Measurements from ENCODE around the gene ABCB11. TPM values are rescaled to one million over a fixed set of nuclear protein-coding genes. Genes with fewer than 3 reads are reported as not detected.

ABCB11 gene
- total RNA-seq, 1 experiment from 2014 or later = 0.05 TPM

- ATAC-seq = no peak
- H3K4me1 ChIP-seq (ENCODE audit: control insufficient read depth, insufficient read depth, low read length) = no peaks in the 10 kb centered on the region
- no peaks in the 10 kb centered on the region for H3K9me3 ChIP-seq (ENCODE audit: control insufficient read depth, insufficient read depth, low read depth, low read length)
- in situ Hi-C loops (cut with HindIII; ENCODE audit: low pct_unique_long_range_greater_than_20kb, low sequenced_read_pairs) (no loop called here), intact Hi-C loops (cut with micrococcal nuclease; ENCODE audit: unreplicated experiment) (loop anchor here (10.0 kb wide), 2 partner anchors 136 to 426 kb away; no protein-coding TSS in a partner anchor)
- DNase-seq (ENCODE audit: low read depth, low spot score) = no peak
- no peak overlapping the region for H3K4me3 ChIP-seq (ENCODE audit: low read depth in 2 of 2, low read length in 2 of 2)
- H3K27ac ChIP-seq (ENCODE audit: low read length) = no peak overlapping the region
- BruUV-seq (replicated peaks) = no TSS peak
- ChIA-PET POLR2A (interaction anchor here (0.5 to 0.6 kb wide), 2 partner anchors 9 to 129 kb away, joined by 3 to 10 read pairs; no protein-coding TSS in a partner anchor), CTCF (interaction anchor here (0.5 kb wide), 1 partner anchor 141 kb away, joined by 3 read pairs; no protein-coding TSS in a partner anchor)
- H3K36me3 ChIP-seq (ENCODE audit: control insufficient read depth, insufficient read depth, low read length) = no peaks in the 10 kb centered on the region
- TF ChIP-seq CTCF (IDR thresholded peaks at IDR 0.05) = no peak
- no peak for TF ChIP-seq SIN3A (IDR thresholded peaks at IDR 0.05; ENCODE audit: borderline replicate concordance, insufficient read depth, low read depth, low read length)
- TF ChIP-seq REST (IDR thresholded peaks at IDR 0.05; ENCODE audit: insufficient read depth in 1 of 2, low read depth in 2 of 2, low read length in 1 of 2) = no peak
- TF ChIP-seq POLR2AphosphoS5 (IDR thresholded peaks at IDR 0.05; ENCODE audit: low read depth, low read length) = no peak
- no peak for TF ChIP-seq TCF7L2 (IDR thresholded peaks at IDR 0.05; ENCODE audit: low read depth, low read length)
- H3K27me3 ChIP-seq (ENCODE audit: control insufficient read depth, insufficient read depth, low read length) = peaks cover 2% of the 10 kb centered on the region; the same call in 1 of the 2 replicates
These were observed 62.8 kb downstream of the ABCB11 start for GRCh38 chr2:168968342-168968741.

- no peak for ATAC-seq
- no peaks in the 10 kb centered on the region for H3K4me1 ChIP-seq (ENCODE audit: control insufficient read depth, insufficient read depth, low read length)
- no peak overlapping the region for H3K4me3 ChIP-seq (ENCODE audit: low read depth in 2 of 2, low read length in 2 of 2)
- in situ Hi-C loops (cut with HindIII; ENCODE audit: low pct_unique_long_range_greater_than_20kb, low sequenced_read_pairs) (no loop called here), intact Hi-C loops (cut with micrococcal nuclease; ENCODE audit: unreplicated experiment) (loop anchor here (5.0 to 10.0 kb wide), 3 partner anchors 140 to 430 kb away; no protein-coding TSS in a partner anchor)
- H3K36me3 ChIP-seq (ENCODE audit: control insufficient read depth, insufficient read depth, low read length) = no peaks in the 10 kb centered on the region
- no peak for DNase-seq (ENCODE audit: low read depth, low spot score)
- no peaks in the 10 kb centered on the region for H3K9me3 ChIP-seq (ENCODE audit: control insufficient read depth, insufficient read depth, low read depth, low read length)
- no peak overlapping the region for H3K27ac ChIP-seq (ENCODE audit: low read length)
- H3K27me3 ChIP-seq (ENCODE audit: control insufficient read depth, insufficient read depth, low read length) = peaks cover 2% of the 10 kb centered on the region
- no TSS peak for BruUV-seq (replicated peaks)
- POLR2A ChIA-PET = no interaction called here
- TF ChIP-seq CTCF (IDR thresholded peaks at IDR 0.05) (no peak), POLR2AphosphoS5 (IDR thresholded peaks at IDR 0.05; ENCODE audit: low read depth, low read length) (no peak), SIN3A (IDR thresholded peaks at IDR 0.05; ENCODE audit: borderline replicate concordance, insufficient read depth, low read depth, low read length) (no peak), TCF7L2 (IDR thresholded peaks at IDR 0.05; ENCODE audit: low read depth, low read length) (no peak), REST (IDR thresholded peaks at IDR 0.05; ENCODE audit: insufficient read depth in 1 of 2, low read depth in 2 of 2, low read length in 1 of 2) (no peak)
- CTCF ChIA-PET = no interaction called here
These were observed 66.8 kb downstream of the ABCB11 start for GRCh38 chr2:168964251-168964807.
